Brain microvascular endothelial cell (primary cell): Measurements from ENCODE around the gene NME1.

Experiments used
- DNase-seq: peaks from one replicate; pipeline ENCODE4 v3.0.0-alpha.2; 2020
- H3K27ac ChIP-seq: fragments of 250-450 bp; sonication (Bioruptor Pico); 2 replicates; pipeline ENCODE4 v1.5.1; 2020; ENCODE audit warnings: mild to moderate bottlenecking, moderate library complexity
- H3K27me3 ChIP-seq: fragments of 250-450 bp; sonication (Bioruptor Pico); replicated peaks from 2 replicates; pipeline ENCODE4 v1.5.1; 2020; ENCODE audit warnings: mild to moderate bottlenecking
- H3K36me3 ChIP-seq: fragments of 250-450 bp; sonication (Bioruptor Pico); replicated peaks from 2 replicates; pipeline ENCODE4 v1.5.1; 2020; ENCODE audit warnings: mild to moderate bottlenecking
- H3K4me3 ChIP-seq: 2 replicates; pipeline ENCODE4 v1.5.1; 2011; ENCODE audit warnings: low read depth, mild to moderate bottlenecking, control low read depth, low read length, moderate library complexity
- in situ Hi-C: cut with HindIII; loops from 2 replicates; pipeline ENCODE4 v1.10.0; 2017; ENCODE audit warnings: low sequenced_read_pairs, low pct_ligation_motif_present
- TF ChIP-seq, protein P1 (sequence below): IDR thresholded peaks from 2 replicates; pipeline ENCODE4 v1.5.1; 2011; ENCODE audit warnings: low read depth, mild to moderate bottlenecking, moderate library complexity, low read length, control low read depth, inconsistent platforms; ENCODE audit errors: missing control alignments

Gene NME1

DNA sequence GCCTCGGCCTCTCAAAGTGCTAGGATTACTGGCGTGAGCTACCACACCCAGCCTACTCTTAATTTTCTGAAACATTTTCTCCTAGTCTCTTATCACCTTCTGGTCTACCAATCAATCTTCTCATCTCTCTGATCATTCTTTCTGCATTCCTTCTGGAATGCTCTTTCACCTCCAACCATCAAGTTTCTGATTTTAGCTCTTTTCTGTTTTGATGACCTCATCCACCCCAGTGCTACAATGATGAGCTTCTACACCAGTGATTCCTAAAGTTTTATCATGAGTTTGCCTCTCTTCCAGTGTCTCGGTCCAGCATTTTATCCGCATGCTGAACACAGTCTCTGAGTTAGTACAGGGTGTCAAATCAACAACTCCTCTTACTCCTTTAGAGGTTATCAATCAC, 44.4 kb downstream of the NME1 start:
- Histone ChIP-seq H3K27me3 (no peaks in the 10 kb centered on the region), H3K27ac (no peak overlapping the region), H3K36me3 (peaks cover 11% of the 10 kb centered on the region), H3K4me3 (no peak overlapping the region)
- DNase-seq, result no peak
- TF ChIP-seq, protein P1, sequence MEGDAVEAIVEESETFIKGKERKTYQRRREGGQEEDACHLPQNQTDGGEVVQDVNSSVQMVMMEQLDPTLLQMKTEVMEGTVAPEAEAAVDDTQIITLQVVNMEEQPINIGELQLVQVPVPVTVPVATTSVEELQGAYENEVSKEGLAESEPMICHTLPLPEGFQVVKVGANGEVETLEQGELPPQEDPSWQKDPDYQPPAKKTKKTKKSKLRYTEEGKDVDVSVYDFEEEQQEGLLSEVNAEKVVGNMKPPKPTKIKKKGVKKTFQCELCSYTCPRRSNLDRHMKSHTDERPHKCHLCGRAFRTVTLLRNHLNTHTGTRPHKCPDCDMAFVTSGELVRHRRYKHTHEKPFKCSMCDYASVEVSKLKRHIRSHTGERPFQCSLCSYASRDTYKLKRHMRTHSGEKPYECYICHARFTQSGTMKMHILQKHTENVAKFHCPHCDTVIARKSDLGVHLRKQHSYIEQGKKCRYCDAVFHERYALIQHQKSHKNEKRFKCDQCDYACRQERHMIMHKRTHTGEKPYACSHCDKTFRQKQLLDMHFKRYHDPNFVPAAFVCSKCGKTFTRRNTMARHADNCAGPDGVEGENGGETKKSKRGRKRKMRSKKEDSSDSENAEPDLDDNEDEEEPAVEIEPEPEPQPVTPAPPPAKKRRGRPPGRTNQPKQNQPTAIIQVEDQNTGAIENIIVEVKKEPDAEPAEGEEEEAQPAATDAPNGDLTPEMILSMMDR, result no peak
- in situ Hi-C loops, result no loop called here

DNA sequence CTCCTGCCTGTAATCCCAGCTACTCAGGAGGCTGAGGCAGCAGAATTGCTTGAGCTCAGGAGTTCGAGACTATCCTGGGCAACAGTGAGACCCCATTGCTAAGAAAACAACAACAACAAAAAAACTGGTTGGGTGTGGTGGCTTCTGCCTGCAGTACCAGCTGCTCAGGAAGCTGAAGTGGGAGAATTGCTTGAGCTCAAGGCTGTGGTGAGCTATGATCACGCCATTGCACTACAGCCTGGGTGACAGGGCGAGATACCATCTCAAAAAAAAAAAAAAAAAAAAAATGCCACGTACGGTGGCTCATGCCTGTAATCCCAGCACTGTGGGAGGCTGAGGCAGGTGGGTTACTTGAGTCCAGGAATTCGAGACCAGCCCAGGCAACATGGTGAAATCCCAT, 46.9 kb downstream of the NME1 start:
- in situ Hi-C loops, result no loop called here
- Histone ChIP-seq H3K27me3 (no peaks in the 10 kb centered on the region), H3K27ac (no peak overlapping the region), H3K4me3 (no peak overlapping the region), H3K36me3 (peaks cover 19% of the 10 kb centered on the region)
- no peak for DNase-seq
- TF ChIP-seq, protein P1, result no peak

DNA sequence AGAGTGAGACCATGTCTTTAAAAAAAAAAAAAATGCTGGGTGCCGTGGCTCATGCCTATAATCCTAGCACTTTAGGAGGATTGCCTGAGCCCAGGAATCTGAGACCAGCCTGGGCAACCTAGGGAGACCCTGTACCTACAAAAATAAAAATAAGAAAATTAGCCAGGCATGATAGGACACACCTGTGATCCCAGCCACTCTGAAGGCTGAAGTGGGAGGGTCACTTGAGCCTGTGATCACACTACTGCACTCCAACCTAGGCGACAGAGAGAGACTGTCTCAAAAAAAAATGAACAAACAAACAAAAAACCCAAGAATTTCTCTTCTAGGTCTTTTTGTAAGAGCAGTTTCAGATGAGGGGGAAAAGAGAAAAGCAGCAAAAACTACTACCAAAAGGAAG, 47.5 kb downstream of the NME1 start:
- DNase-seq, result no peak
- in situ Hi-C loops, result no loop called here
- TF ChIP-seq, protein P1, result no peak
- Histone ChIP-seq H3K27me3 (no peaks in the 10 kb centered on the region), H3K27ac (no peak overlapping the region), H3K4me3 (no peak overlapping the region), H3K36me3 (peaks cover 22% of the 10 kb centered on the region)

DNA sequence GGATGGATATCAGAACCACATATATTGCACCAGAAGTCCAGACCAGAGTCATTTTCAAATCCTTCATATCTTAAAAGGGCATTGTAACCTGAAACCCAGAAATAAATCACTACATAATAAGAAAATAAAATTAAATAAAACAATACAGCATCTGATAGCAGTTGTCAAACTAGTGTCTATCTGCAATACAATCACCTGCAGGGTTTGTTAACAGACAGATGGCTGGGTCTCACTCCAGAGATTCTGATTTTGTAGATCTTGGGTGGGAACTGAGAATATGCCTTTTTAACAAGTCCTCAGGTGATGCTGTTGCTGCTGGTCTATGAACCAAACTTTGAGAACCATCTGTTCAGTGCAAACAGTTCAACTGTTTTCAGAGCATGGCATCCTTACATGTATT, 50.5 kb downstream of the NME1 start:
- TF ChIP-seq, protein P1, result no peak
- Histone ChIP-seq H3K27ac (no peak overlapping the region), H3K4me3 (no peak overlapping the region), H3K36me3 (peaks cover 30% of the 10 kb centered on the region), H3K27me3 (no peaks in the 10 kb centered on the region)
- in situ Hi-C loops, result no loop called here
- DNase-seq, result no peak
